ENCODE results near the gene MICAL3. TPM values are rescaled to one million over a fixed set of nuclear protein-coding genes. Genes with fewer than 3 reads are reported as not detected.

MICAL3 gene
- total RNA-seq, 1 donor from 2014 or later, result 47.9 TPM

DNA sequence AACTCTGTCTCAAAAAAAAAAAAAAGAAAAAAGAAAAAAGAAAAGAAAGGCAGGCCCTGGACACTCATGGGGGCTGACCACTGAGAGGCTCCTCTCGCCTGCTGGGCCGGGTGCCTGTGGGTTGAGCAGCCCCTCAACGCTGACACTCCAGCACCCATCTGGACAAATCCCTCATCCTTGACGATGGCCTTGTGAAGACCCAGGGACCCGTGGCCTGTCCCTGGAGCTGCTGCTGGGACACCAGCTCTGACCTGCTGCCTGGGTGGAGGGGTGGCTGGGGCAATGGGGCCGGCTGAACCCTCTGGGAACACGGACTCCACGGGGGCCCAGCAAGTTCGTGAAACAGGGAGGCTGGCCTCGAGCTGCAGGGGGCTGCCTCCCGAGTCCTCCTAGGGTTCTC, 239.6 kb downstream of the MICAL3 start:
- Mint-ChIP-seq H3K27me3 (ENCODE audit: unreplicated experiment) (no peaks in the 10 kb centered on the region), H3K36me3 (ENCODE audit: unreplicated experiment) (peaks cover 2% of the 10 kb centered on the region), H3K9me3 (ENCODE audit: unreplicated experiment) (no peaks in the 10 kb centered on the region), H3K4me1 (ENCODE audit: unreplicated experiment) (peaks cover 37% of the 10 kb centered on the region), H3K4me3 (ENCODE audit: unreplicated experiment) (no peak overlapping the region), H3K27ac (ENCODE audit: unreplicated experiment) (no peak overlapping the region)
- no peak for DNase-seq (ENCODE audit: extremely low spot score, unreplicated experiment)
- TF ChIP-seq, protein P1, sequence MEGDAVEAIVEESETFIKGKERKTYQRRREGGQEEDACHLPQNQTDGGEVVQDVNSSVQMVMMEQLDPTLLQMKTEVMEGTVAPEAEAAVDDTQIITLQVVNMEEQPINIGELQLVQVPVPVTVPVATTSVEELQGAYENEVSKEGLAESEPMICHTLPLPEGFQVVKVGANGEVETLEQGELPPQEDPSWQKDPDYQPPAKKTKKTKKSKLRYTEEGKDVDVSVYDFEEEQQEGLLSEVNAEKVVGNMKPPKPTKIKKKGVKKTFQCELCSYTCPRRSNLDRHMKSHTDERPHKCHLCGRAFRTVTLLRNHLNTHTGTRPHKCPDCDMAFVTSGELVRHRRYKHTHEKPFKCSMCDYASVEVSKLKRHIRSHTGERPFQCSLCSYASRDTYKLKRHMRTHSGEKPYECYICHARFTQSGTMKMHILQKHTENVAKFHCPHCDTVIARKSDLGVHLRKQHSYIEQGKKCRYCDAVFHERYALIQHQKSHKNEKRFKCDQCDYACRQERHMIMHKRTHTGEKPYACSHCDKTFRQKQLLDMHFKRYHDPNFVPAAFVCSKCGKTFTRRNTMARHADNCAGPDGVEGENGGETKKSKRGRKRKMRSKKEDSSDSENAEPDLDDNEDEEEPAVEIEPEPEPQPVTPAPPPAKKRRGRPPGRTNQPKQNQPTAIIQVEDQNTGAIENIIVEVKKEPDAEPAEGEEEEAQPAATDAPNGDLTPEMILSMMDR (IDR thresholded peaks at IDR 0.05), result no peak

DNA sequence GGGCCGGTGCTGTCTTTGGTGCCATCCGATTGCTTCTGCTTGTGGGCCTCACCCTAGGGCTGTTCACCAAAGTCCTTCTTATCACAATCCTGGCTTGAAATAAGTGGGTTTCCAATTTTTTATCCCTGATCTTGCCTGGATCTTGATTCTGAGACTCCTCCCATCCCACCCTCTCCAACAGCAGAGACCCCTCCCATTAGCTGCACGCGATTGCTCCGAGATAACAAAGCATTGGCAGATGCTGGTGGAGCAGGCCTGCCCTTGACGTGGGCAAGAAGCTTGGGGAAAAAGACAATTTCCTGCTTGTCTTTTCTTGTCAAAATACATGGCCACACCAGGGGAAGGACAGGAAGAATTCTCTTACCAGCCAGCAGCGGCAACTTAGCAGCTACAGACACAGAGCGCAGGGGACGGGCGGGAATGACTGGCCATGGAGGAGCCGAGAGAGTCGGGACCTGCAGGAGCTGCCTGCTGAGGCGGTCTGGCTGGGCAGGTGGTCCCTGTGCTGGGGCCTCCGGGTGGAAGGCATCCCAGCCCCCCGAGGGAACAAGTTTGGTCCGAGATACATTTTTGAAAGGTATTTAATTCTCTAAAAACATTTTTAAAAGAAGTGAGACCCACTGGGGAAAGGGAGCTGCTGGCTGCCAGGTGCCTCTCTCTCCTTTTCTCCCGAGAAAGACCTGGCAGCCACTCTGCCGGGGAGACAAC, 240.4 kb downstream of the MICAL3 start:
- Mint-ChIP-seq H3K36me3 (ENCODE audit: unreplicated experiment) (no peaks in the 10 kb centered on the region), H3K27ac (ENCODE audit: unreplicated experiment) (no peak overlapping the region), H3K4me1 (ENCODE audit: unreplicated experiment) (peaks cover 44% of the 10 kb centered on the region), H3K27me3 (ENCODE audit: unreplicated experiment) (no peaks in the 10 kb centered on the region), H3K9me3 (ENCODE audit: unreplicated experiment) (no peaks in the 10 kb centered on the region), H3K4me3 (ENCODE audit: unreplicated experiment) (no peak overlapping the region)
- DNase-seq (ENCODE audit: extremely low spot score, unreplicated experiment), result no peak
- TF ChIP-seq, protein P1 (IDR thresholded peaks at IDR 0.05), result no peak

DNA sequence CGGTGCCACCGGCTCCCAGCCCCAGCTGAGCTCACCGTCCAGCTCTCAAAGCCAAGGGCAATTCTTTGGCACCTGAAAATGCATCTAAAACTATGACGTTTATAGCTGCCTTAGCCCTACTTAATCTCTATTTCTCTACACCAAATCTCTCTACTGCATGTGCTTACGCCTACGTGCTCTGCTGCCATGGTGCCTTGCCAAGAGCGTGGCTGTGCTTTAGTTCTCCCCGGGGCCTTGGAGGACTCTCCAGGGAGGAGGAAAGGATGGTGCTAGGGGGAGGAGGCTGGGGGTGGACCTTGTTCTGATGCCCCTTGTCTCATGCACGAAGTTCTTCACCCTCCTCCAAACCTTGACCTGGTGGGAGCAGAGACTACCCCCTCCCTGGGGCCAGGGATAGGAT, 241.0 kb downstream of the MICAL3 start:
- H3K27me3 Mint-ChIP-seq (ENCODE audit: unreplicated experiment), result no peaks in the 10 kb centered on the region
- H3K36me3 Mint-ChIP-seq (ENCODE audit: unreplicated experiment), result no peaks in the 10 kb centered on the region
- H3K9me3 Mint-ChIP-seq (ENCODE audit: unreplicated experiment), result no peaks in the 10 kb centered on the region
- H3K4me1 Mint-ChIP-seq (ENCODE audit: unreplicated experiment), result peaks cover 44% of the 10 kb centered on the region
- H3K4me3 Mint-ChIP-seq (ENCODE audit: unreplicated experiment), result no peak overlapping the region
- TF ChIP-seq, protein P1 (IDR thresholded peaks at IDR 0.05), result no peak
- H3K27ac Mint-ChIP-seq (ENCODE audit: unreplicated experiment), result no peak overlapping the region
- no peak for DNase-seq (ENCODE audit: extremely low spot score, unreplicated experiment)

DNA sequence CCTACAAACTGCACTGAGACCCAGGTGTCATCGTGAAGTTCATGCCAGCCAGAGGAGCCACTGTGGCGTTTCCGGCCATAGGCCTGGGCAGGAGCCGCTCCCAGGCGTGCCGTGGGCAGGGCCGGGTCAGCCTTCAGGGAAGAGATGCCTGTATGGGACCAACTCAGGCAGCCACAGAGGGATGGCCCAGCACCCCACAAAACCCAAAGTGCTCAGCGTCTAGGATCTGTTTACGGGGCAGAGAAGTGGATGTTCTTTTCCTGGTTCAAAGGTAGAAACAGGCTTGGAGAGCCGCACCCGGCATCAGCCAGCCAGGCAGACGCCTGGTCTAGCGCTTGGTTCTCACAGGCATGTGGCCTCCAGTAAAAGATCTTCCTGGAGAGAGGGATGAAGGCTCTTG, 241.7 kb downstream of the MICAL3 start:
- no peak overlapping the region for H3K27ac Mint-ChIP-seq (ENCODE audit: unreplicated experiment)
- H3K9me3 Mint-ChIP-seq (ENCODE audit: unreplicated experiment), result no peaks in the 10 kb centered on the region
- H3K4me3 Mint-ChIP-seq (ENCODE audit: unreplicated experiment), result no peak overlapping the region
- no peaks in the 10 kb centered on the region for H3K27me3 Mint-ChIP-seq (ENCODE audit: unreplicated experiment)
- DNase-seq (ENCODE audit: extremely low spot score, unreplicated experiment), result no peak
- TF ChIP-seq, protein P1 (IDR thresholded peaks at IDR 0.05), result no peak
- H3K4me1 Mint-ChIP-seq (ENCODE audit: unreplicated experiment), result peaks cover 44% of the 10 kb centered on the region
- H3K36me3 Mint-ChIP-seq (ENCODE audit: unreplicated experiment), result no peaks in the 10 kb centered on the region

DNA sequence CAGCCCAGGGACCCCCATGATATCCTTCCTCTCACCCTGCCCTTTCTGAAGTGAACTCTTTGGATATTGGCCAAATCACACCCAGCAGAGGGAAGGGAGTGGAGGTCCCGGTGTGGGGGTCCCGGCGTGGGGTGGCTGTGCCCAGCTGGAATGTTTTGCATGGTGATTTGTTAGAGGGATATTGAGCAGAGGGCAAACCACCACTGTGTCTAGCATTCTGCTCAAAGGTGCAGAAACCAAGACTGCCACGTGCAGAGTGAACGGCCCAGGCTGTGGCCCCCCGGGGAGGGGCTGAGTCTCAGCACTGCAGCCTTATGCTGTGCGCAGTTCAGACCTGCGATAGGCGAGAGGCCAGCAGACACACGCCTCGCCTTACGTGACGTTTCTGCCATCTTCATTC, 242.2 kb downstream of the MICAL3 start:
- Mint-ChIP-seq H3K9me3 (ENCODE audit: unreplicated experiment) (no peaks in the 10 kb centered on the region), H3K27ac (ENCODE audit: unreplicated experiment) (peak overlapping the region; percentile 64), H3K27me3 (ENCODE audit: unreplicated experiment) (no peaks in the 10 kb centered on the region), H3K4me3 (ENCODE audit: unreplicated experiment) (no peak overlapping the region), H3K4me1 (ENCODE audit: unreplicated experiment) (peaks cover 44% of the 10 kb centered on the region), H3K36me3 (ENCODE audit: unreplicated experiment) (no peaks in the 10 kb centered on the region)
- DNase-seq (ENCODE audit: extremely low spot score, unreplicated experiment), result no peak
- TF ChIP-seq, protein P1 (IDR thresholded peaks at IDR 0.05), result no peak

All from osteocyte (in vitro differentiated cells).